ENCODE measurements around the gene IGSF21.

The IGSF21 gene

DNA sequence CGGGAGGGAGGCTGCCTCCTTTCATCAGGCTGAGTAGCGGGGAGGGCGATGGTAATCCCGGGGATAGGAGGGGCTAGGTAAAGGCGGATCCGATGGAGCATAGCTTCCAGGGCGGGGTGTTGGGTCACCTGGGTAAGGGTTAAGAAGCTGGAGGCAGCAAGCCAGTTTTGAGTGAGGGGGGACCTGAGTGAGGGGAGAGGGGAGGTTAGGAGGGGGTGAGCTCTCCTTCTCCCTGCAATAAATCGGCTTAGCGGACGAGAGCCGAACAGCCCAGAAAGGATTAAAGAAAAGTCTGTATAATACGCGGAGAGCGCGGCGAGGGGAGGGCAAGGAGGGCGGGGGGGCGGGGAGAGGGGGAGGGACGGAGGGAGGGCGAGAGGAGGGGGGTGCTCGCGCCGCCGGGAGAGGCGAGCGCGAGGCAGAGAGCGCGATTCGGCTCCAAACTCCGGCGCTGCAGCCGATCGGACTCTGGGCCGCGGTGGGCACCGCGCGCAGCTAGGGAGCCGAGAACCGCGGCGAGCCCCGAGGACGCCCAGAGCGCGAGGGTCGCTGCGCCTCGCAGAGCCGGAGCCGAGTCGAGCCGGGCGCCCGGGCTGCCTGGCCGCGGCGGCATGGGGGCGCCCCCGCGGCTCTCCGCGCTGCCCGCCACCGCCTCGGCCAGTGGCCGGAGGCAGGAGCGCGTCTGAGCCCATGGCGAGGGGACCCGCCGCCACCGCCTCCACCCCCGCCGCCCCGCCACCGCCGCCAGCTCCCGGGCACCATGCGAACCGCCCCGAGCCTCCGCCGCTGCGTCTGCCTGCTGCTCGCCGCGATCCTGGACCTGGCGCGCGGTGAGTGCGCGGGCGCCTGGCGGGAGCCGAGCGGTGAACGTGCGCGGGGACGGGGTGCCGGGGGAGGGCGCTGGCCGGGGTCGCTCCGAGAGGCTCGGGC lies at the start of gene IGSF21:
IGSF21 (plus strand) TSS at position 430 of the 930 bp plus-strand sequence; CDS start at position 761, 331 bp downstream.
- peak in 6 of 58 donors; percentile 10 to 57 (median 22) for DNase-seq

DNA sequence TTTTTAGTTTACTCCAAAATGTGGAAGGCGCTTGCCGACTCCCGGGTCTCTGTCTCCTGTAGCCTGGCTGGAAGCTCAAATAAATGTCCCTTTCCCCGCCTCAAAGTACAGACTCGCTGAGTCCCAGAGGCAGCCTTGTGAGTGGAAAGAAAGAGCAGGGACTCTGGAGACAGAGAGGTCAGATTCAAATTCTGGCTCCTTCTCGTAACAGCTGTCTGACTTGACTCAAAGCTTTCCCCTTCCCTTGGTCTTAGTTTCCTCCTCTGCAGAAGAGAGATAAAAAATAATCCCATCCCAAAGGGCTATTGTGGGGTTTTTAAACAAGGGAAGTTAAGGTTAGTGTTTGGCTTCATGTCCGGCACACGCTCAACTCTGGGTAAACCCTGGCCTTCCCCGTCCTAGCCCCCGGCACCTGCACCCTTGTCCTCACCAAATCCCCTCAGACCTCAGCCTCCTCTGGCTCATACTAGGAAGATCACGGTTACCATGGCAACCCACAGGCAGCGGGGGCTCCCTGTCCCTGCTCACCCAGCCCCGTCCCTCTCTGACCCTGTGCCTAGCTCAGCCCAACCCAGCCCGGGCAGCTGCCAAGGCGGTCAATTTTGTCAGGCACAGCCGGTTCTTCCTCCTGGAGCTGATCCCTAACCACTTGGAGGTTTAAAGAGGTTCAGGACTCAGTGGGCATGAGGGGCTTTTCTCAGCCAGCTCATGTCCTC lies 49.2 kb upstream of the IGSF21 start:
- no peak for DNase-seq

DNA sequence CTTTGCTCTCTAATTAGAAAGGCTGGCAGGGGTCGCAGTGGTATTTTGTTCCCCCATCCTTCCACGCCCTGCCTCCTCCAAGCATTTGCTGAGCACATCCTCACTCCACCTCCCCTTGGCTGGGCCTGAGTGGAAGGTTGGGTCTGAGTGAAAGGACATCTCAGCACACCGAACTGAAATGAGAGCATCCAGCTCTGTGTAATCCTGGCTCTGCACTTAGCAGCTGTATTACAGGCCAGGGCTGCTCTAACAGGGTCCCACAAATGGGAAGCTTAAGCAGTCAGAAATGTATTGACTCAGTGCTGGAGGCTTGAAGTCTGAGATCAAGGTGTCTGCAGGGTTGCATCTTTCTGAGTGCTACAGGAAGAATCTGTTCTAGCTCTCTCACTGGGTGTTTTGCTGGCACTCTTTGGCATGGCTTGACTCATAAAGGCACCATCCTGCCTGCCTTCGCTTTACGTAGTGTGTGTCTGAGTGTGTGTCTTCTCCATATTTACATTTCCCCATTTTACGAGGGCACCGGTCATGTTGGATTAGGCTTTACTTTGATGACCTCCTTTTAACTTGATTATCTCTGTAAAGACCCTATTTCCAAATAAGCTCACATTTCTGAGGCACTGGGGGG lies 48.5 kb upstream of the IGSF21 start:
- DNase-seq: peak in 3 of 58 donors; percentile 17 to 25 (median 17)

DNA sequence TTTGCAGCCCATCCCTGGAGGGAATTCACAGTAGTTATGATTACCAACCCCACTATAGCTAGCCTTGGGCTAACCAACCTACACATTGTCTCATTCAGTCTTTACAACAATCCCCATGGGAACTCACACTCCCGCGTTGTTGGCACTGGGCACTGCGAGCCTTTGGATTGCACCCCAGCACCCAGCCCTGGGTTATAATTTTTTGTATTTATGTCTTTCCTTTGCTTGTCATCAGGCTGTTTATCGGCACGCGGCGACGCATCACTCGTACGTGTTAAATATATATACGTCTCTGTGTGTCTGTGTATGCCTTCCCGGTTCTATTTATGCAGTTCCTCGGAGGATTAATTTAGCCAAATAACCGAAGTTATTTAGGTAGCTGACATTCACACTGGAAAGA lies 47.2 kb upstream of the IGSF21 start:
- DNase-seq: peak in 6 of 58 donors; percentile 5 to 35 (median 16)

- DNase-seq: no peak
Measured at GRCh38 chr1:18062185-18062584, 45.4 kb upstream of the IGSF21 start.

GRCh38 chr1:18064534-18064933 lies 43.1 kb upstream of the IGSF21 start:
- no peak for DNase-seq

DNA sequence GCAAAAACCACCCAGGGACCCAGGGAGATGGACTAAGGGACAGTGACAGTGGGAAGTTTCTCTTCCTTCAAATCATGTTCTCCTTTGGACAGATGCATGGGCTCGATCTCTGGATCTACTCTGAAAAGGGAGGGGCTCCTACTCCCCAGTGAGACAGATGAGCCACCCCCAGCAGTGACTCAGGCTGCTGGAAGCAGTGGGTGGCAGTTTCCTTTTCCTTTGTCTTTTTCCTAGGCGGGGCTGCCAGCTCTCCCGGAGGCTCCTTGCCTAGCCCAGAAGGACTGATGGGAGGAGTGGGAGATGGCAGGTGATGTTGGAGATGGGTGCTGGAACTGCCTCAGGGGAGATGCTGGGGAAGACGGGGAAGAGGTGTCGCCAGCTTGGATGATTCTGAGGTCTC lies 41.0 kb upstream of the IGSF21 start:
- DNase-seq: peak in 2 of 58 donors; percentile 5 to 17

DNA sequence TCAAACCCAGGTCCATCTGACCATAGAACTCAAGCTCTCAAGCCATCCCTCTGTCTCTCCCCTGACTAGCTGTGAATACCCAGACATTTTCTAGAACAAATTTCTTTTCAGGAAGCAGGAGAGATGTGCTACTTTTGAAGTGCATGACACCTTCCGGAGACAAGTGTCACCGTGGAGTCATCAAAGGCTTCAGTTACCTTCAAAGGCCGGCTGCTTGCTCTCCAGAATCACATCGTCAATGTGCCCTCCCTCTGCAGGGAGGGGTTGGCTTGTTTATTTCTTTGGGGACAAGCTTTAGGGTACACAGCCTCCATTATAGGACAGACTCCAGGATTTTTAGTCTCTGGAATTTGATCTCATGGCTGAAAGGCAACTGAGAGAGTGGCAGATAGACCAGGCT lies 37.7 kb upstream of the IGSF21 start:
- DNase-seq: no peak

GRCh38 chr1:18072066-18072465 lies 35.5 kb upstream of the IGSF21 start:
- DNase-seq: peak in 30 of 58 donors; percentile 5 to 71 (median 36)

- DNase-seq: peak in 2 of 58 donors; percentile 8 to 33
Measured at GRCh38 chr1:18073066-18073642, 34.4 kb upstream of the IGSF21 start.

- DNase-seq: no peak
Measured at GRCh38 chr1:18077657-18078215, 29.9 kb upstream of the IGSF21 start.

DNA sequence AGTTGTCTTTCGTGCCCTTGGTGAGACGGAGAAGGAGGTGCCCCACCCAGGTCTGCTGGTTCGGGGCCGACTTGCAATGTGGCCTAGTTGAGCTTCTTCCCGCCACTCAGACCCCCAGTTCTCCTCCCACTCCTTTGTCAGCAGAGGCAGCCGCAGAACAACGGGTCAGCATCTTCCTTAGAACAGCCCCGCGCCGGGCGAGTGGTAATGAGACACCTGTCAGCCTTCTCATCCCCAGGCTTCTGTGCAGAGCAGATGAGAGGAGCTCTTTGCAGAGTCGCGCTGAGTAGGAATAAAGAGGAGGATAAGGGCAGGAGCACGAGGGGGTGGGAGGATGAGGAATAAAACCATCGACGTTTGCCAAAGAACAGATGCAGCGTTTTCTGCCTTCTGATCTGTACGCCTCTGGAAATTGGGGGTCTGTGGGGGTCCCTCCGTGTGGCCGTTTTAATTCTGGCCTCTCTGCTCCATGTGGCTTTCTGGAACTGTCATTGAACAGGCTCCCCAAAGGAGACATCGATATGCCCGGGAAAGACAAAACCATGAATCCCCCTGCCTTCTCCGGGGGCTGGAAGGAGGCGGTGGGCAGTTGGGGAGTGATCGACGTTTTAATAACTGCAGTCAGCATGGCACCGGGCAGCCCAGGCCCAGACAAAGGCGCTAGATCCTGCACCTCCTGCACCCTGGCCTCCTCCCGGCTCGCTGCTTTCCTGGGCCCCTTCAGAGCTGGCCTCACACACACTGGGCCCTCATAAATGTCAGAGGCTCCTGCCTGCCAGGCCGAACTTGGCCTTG lies 27.5 kb upstream of the IGSF21 start:
- DNase-seq: peak in 1 of 58 donors; percentile 23

GRCh38 chr1:18085387-18086074 lies 22.1 kb upstream of the IGSF21 start:
- DNase-seq: no peak

GRCh38 chr1:18088077-18088594 lies 19.5 kb upstream of the IGSF21 start:
- no peak for DNase-seq

DNA sequence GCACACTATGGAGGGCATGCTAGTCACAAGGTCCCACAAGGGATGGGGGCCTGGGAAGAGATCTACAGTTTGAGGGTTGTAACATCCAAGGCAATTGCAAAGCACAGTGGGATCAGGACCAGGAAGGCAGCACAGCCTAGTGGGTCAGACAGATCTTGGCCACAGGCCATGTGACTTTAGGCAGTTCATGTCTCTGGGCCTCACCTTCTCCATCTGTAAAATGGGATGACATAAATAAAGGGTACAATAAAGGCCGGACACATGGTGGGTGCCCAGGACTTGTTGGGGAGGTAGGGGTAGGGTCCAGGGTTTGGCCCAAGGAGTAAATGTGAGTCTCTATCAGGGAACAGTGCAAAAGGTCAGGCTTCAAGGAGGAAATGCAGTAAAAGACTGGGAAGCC lies 18.1 kb upstream of the IGSF21 start:
- DNase-seq: no peak

DNA sequence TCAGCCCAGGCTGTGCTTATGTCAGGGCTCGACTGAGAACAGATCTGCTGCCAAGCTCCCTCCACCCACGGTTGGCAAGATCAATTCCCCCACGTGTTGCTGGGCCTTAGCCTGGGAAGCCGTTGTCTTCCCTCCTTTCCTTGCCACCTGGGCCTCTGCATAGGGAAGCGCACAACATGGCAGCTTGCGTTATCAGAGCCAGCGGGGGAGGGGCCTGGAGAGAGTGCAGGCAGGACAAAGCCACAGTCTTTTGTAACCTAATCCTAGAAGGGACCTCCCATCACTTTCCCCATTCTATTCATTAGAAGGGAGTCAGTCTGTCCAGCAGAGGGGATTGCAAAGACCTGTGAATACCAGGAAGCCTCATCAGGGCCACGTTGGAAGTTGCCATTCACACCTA lies 17.0 kb upstream of the IGSF21 start:
- no peak for DNase-seq

GRCh38 chr1:18091660-18092446 lies 15.7 kb upstream of the IGSF21 start:
- no peak for DNase-seq

- no peak for DNase-seq
Measured at GRCh38 chr1:18093193-18093592, 14.4 kb upstream of the IGSF21 start.

DNA sequence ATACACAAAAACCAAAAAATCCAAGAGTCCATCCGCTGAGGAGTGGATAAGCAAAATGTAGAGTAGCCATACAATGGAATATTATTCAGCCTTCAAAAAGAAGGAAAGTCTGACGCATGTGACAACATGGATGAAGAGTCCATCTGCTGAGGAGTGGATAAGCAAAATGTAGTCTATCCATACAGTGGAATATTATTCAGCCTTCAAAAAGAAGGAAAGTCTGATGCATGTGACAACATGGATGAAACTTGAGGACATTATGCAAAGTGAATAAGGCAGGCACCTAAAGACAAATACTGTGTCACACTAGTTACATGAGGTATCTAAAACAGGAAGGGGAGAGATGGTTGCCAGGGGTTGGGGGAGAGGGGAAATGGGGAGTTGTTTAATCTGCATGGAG lies 14.0 kb upstream of the IGSF21 start:
- no peak for DNase-seq
